ENCODE measurements around the gene NNAT.
"Not testable (repeated sequence)": the region's sequence is repeated elsewhere in the genome, so short reads cannot be mapped to it uniquely, and the experiment has no call there.

Gene NNAT

GRCh38 chr20:37524859-37525708, 4.0 kb downstream of the NNAT start:
- peak; percentile 76 for DNase-seq (ENCODE audit: low spot score)

- no peak for DNase-seq (ENCODE audit: low spot score)
These were observed 4.8 kb downstream of the NNAT start for GRCh38 chr20:37525810-37526209.

DNA sequence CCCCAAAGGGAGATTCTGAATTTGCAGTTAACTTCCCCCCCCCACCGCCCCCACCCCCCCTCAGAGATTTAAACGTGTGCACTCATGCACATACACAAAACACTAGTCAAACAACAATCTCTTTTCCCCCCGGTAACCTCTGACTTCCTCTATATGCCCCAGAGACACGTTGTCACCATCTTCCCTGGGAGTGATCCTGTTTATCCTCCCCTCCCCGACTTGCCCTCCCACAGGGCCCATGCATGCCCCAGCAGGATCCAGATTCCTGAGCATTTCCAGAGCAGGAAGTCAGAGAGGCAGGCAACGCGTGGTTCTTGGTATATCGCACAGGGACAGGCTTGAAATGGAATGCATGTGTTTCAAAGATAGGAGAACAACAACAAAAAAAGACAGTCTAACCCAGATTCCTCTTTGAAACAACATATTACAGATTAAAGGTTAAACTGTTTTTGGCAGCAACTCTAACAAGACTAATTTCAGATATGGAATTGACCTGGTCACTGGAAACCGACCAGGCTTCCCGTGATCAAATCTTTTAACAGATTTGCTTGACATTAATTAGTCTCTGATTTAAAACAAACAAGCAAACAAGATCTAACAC, 5.3 kb downstream of the NNAT start:
- DNase-seq (ENCODE audit: low spot score): no peak

DNA sequence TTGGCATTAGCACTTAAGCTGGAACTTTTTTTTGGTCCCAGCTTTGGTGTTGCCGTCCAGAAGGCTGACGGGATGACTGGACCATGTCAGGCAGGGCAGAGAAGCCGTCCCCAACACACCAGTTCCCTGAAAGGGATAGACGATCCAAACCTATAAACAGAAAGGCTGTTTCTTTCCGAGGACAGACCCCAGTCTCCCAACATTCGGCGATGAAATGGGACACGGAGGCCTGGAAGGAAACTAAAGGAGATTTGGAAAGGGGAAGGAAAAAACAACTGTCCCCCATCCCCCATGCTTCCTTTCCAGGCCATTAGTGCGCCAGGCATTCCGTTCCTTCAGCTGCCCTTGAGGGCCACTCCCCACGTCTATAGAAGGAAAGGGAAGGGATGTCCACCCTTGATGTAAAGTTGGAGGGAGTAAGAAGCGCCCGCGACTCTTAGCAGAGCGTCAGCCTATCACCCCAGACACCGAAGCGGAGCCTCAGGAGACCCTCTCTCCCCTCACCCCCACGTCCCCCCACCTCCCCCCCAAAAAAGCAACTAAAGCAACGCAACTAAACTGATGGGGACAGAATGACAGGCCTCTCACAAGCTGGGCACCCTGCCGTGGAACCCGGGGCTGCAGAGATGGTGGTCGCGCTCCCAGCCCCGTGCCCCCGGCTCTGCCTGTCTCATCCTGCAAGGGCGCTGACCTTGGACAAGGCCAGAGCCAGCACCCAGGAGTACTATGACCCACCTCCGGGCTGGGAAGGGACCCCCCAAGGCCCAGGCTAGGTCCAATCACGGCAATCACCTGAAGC, 6.0 kb downstream of the NNAT start:
- peak; percentile 54 for DNase-seq (ENCODE audit: low spot score)

DNA sequence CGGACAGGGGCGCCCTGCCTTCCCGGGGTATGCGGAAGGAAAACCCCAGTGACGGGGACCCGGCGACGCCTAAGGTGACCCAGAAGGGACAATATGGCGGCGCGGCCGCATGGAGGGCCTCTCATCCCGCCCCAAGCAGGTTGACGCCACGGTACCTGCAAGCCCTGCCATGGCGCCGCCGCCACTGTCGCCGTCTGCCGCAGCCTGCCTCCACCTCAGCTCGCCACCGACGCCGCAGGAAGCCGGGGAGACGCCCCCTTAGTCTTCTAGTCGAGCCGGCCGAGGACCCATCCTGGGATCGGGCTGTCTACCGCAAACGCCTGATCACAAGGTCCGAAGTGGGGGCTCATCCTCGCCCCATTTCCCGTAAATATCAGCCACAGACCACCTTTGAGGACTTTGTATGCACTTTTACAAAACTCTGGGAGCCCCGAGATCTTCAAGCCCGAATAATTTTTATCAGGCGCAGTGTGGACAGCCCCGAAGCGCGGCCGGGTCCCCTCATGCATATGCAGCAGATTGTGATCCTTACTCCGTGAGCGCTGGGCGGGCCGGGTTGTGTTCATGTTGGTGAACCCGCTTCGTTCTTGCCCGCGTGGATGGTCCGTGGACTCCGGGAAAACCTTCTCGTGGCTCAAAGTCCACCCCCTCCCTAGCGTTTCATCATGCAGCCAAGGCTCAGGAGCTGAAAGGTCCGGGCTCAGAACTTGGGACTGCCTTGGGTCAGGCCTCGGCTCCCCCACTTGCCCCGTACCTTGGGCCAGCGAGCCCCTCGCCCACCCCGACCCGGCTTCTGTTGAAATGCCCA, 6.8 kb downstream of the NNAT start, which contains the start of gene BLCAP:
Gene BLCAP, minus strand, starts transcription at position 239 of the 808 bp plus-strand sequence. CDS start 8,702 bp downstream, outside the sequence.
- peak; percentile 94 for DNase-seq (ENCODE audit: low spot score)

GRCh38 chr20:37528446-37529213, 7.6 kb downstream of the NNAT start:
- no peak for DNase-seq (ENCODE audit: low spot score)

GRCh38 chr20:37529214-37529967, 8.3 kb downstream of the NNAT start:
- no peak for DNase-seq (ENCODE audit: low spot score)

GRCh38 chr20:37529968-37530600, 9.0 kb downstream of the NNAT start:
- DNase-seq (ENCODE audit: low spot score): no peak

DNA sequence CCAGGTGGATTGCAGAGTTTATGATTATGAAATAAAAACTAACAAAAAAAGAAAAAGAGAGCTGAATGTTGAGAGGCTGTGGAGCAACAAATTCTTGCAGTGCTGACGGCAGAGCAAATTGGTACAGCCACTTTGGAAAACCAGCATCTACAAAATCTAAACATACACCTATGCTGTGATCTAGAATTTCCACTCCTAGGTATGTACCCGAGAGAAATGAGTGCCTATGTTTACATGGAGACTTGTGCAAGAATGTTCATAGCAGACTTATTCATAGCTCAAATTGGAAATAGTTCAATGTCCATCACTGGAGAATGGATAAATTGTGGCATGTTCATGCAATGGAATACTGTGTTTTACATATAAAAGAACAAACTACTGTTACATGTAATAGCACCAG, 9.6 kb downstream of the NNAT start:
- no peak for DNase-seq (ENCODE audit: low spot score)

DNA sequence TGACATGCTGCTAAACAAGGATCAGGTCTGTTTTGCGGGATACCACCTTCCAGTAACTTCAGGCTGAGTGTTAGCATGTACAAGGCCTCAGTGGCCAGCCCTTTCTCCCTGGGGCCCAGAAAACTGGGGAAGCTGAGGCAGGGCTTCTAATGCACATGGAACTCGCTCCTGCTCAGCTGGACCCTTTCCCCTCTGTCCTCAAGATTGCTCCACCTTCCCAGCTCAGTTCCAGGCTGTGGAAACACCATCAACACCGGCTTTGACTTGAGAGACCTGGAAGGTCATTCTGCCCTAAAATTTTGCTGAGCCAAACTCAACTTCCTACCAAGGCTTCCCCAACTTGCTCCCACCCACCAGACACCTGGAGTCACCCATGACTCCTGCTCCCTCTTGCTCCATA, 10.8 kb downstream of the NNAT start:
- DNase-seq (ENCODE audit: low spot score): no peak

- no peak for DNase-seq (ENCODE audit: low spot score)
These were observed 12.2 kb downstream of the NNAT start for GRCh38 chr20:37533154-37533715.

- peak; percentile 87 for DNase-seq (ENCODE audit: low spot score)
These were observed 13.5 kb downstream of the NNAT start for GRCh38 chr20:37534401-37535157.

GRCh38 chr20:37535443-37536132, 14.5 kb downstream of the NNAT start:
- no peak for DNase-seq (ENCODE audit: low spot score)

- DNase-seq (ENCODE audit: low spot score): no peak
These were observed 16.5 kb downstream of the NNAT start for GRCh38 chr20:37537505-37537904.

- peak; percentile 35 for DNase-seq (ENCODE audit: low spot score)
These were observed 17.0 kb downstream of the NNAT start for GRCh38 chr20:37538003-37538402.

DNA sequence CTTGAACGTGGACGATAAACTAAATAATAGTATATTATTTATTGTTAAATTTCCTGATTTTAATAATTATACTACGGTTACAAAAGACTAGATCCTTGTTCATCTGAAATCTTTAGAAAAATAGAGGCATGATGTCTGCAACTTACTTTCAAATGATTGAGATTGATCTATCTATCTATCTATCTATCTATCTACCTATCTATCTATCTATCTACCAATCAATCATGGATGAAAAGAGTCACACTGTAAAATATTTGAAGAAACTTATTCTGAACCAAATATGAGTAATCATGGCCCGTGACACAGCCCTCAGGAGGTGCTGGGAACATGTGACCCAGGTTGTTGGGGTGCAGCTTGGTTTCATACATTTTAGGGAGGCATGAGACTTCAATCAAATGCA, 18.4 kb downstream of the NNAT start:
- DNase-seq (ENCODE audit: low spot score): no peak

- DNase-seq (ENCODE audit: low spot score): no peak
These were observed 19.0 kb downstream of the NNAT start for GRCh38 chr20:37540001-37540400.

DNA sequence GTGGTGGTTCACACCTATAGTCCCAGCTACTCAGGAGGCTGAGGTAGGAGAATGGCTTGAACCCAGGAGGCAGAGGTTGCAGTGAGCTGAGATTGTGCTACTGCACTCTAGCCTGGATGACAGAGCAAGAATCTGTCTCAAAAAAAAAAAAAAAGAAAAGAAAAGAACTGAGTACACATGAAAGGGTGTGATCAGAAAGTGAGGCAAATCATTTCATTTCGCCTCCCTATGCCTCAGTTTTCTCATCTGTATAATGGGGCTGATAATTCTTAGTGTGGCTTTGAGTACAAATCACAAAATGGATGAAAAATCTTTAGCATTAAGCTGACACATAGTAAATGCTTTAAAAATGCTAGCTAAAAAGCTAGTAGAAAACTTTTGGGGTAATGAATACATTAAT, 19.8 kb downstream of the NNAT start:
- not testable (repeated sequence) for DNase-seq (ENCODE audit: low spot score)

Data from SW480 (cell line).